Measurements from ENCODE around the gene PHF12.
"Not testable (repeated sequence)": the region's sequence is repeated elsewhere in the genome, so short reads cannot be mapped to it uniquely, and the experiment has no call there.

Gene PHF12

DNA sequence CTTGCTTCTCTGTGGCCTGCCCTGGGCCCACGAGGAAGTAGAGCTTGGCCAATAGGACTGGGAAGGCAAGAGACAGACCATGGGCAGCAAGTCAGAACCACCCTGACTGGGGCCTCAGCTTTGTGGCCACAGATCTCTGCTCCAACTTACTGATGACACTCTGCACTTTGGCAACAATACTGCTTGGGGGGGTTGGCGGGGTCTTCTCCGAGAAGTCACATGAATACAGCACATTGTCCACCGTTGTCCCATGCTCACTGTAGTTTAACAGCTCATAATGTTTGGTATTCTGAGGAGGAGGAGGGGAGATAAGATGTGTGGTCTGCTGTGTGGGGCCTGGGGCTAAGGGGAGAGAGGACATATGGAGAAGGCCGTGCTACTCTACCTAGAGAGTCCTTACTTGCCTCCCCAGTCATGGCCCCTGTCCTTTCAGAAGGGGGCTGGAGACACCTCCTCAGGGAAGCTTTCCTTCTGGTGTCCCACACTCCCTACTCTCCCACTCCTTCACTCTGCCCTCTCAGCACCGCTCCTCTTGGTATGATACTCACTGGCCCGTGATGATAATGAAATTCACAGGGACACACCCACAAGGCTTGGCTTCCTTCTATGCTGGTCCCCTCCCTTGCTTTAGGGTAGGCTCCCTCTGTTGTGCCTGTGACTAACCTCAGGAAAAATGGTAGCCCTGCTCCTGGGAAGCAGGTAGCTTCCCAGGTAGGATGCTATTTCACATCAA, 44.4 kb downstream of the PHF12 start:
- TF ChIP-seq, protein P1, sequence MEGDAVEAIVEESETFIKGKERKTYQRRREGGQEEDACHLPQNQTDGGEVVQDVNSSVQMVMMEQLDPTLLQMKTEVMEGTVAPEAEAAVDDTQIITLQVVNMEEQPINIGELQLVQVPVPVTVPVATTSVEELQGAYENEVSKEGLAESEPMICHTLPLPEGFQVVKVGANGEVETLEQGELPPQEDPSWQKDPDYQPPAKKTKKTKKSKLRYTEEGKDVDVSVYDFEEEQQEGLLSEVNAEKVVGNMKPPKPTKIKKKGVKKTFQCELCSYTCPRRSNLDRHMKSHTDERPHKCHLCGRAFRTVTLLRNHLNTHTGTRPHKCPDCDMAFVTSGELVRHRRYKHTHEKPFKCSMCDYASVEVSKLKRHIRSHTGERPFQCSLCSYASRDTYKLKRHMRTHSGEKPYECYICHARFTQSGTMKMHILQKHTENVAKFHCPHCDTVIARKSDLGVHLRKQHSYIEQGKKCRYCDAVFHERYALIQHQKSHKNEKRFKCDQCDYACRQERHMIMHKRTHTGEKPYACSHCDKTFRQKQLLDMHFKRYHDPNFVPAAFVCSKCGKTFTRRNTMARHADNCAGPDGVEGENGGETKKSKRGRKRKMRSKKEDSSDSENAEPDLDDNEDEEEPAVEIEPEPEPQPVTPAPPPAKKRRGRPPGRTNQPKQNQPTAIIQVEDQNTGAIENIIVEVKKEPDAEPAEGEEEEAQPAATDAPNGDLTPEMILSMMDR (IDR thresholded peaks at IDR 0.05; ENCODE audit: control insufficient read depth, extremely low read depth, insufficient read depth) = no peak
- no peak for DNase-seq (ENCODE audit: low read depth)
- H3K4me3 ChIP-seq (ENCODE audit: low read depth, low read length) = no peak overlapping the region

DNA sequence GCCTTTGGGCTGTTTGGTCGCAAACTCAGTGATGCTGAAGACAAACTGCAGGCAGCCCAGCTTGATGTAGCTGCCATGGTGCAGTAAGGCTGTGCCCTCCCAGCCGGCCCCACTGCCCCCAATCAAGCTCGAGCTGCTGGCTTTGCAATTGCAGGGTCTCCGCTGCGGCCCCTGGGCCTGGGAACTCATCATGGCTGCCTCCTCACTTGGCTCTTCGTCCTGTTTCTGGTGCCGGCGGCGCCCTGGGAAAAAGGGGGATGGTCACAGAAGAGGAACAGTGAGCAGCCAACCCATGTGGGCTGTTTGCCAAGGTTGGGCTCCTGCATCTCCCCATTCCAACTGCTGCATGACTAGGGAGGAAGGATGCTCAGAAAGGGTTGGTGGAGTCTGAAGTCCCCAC, 45.0 kb downstream of the PHF12 start:
- no peak overlapping the region for H3K4me3 ChIP-seq (ENCODE audit: low read depth, low read length)
- TF ChIP-seq, protein P1 (IDR thresholded peaks at IDR 0.05; ENCODE audit: control insufficient read depth, extremely low read depth, insufficient read depth) = no peak
- no peak for DNase-seq (ENCODE audit: low read depth)

GRCh38 chr17:28904800-28905199, 46.5 kb downstream of the PHF12 start:
- no peak for DNase-seq (ENCODE audit: low read depth)
- no peak overlapping the region for H3K4me3 ChIP-seq (ENCODE audit: low read depth, low read length)
- TF ChIP-seq, protein P1 (IDR thresholded peaks at IDR 0.05; ENCODE audit: control insufficient read depth, extremely low read depth, insufficient read depth) = no peak

- peak overlapping the region; percentile 46 for H3K4me3 ChIP-seq (ENCODE audit: low read depth, low read length)
- not testable (repeated sequence) for DNase-seq (ENCODE audit: low read depth)
These were observed 47.8 kb downstream of the PHF12 start for GRCh38 chr17:28903546-28903841.

GRCh38 chr17:28902819-28903545, 48.3 kb downstream of the PHF12 start, which contains the start of gene DHRS13:
DHRS13 (minus strand) TSS chr17:28903079; CDS start chr17:28902944, 135 bp downstream.
- TF ChIP-seq, protein P1 (IDR thresholded peaks at IDR 0.05; ENCODE audit: control insufficient read depth, extremely low read depth, insufficient read depth) = peak; percentile 98
- H3K4me3 ChIP-seq (ENCODE audit: low read depth, low read length) = peak within 1 kb of the TSS; percentile 75
- peak; percentile 81 for DNase-seq (ENCODE audit: low read depth)

DNA sequence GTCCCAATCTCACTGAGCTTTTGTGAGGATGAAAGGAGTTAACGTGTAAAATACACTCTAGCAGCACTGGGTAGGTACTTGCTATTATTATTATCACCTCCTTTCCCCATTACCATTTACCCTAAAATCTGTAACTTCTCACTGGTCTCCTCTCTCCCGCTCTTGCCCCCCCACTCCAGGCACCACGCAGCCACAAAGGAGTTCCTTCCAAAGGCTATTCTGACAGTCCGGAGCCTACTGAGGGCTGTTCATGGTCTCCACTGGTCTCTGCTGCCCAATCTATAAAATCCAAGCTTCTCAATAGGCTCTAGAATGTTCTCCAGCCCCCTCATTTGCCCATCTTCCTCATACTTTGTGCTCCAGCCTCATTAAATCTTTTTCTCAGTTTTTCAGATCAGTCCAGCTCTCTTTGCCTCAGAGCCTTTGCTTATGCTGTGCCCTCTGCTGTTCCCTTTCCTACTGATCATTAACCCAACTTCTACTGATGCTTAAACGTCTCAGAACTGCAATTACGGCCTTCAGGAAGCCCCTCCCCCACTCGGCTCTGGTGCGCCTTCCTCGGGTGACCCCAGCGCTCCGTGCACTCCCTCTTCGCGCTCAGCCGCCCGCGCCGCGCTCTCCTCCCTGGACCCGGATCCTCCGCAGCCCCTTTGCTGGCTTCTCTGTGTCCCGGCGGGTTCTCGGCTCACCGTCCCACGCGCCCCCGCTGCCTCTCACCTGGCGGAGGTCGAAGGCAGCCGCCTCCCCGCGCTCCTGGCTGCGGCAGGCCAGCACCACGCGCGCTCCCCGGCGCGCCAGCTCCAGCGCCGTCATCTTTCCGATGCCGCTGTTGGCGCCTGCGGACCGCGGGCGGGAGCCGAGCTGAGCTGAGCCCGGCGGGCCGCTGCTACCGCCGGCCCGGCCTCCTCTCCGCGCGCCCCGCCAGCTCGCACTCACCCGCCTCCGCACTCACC, 49.2 kb downstream of the PHF12 start:
- TF ChIP-seq, protein P1 (IDR thresholded peaks at IDR 0.05; ENCODE audit: control insufficient read depth, extremely low read depth, insufficient read depth) = 0 out of 2 replicates have a peak, but pooled peaks have one; percentile 21
- H3K4me3 ChIP-seq (ENCODE audit: low read depth, low read length) = peak overlapping the region; percentile 75
- no peak for DNase-seq (ENCODE audit: low read depth)
